HG03469 (cell line): ENCODE measurements around the gene SNX25.
"Not testable (repeated sequence)": the region's sequence is repeated elsewhere in the genome, so short reads cannot be mapped to it uniquely, and the experiment has no call there.

ENCODE experiments used
- ATAC-seq: cut with Tn5 transposase; IDR thresholded peaks from one replicate; pipeline ENCODE4 v1.9.1; 2021; ENCODE audit warnings: mild to moderate bottlenecking, moderate library complexity, moderate number of reproducible peaks; ENCODE audit not compliant: unreplicated experiment

Gene SNX25

GRCh38 chr4:185209031-185209851 is at the start of gene SNX25:
Gene SNX25 (plus strand): TSS chr4:185209598. CDS start chr4:185209827, 229 bp downstream.
- ATAC-seq: peak; percentile 51

GRCh38 chr4:185165605-185166063 is 43.8 kb upstream of the SNX25 start:
- ATAC-seq: peak; percentile 94

- no peak for ATAC-seq
Observed at GRCh38 chr4:185167234-185167633, 42.2 kb upstream of the SNX25 start.

GRCh38 chr4:185171373-185172071 is 37.9 kb upstream of the SNX25 start:
- ATAC-seq: peak; percentile 80

GRCh38 chr4:185179488-185179887 is 29.9 kb upstream of the SNX25 start:
- no peak for ATAC-seq

- ATAC-seq: no peak
Observed at GRCh38 chr4:185182239-185182638, 27.2 kb upstream of the SNX25 start.

GRCh38 chr4:185183622-185184281 is 25.6 kb upstream of the SNX25 start:
- peak; percentile 36 for ATAC-seq

- ATAC-seq: no peak
Observed at GRCh38 chr4:185186769-185187168, 22.6 kb upstream of the SNX25 start.

- no peak for ATAC-seq
Observed at GRCh38 chr4:185189606-185190305, 19.6 kb upstream of the SNX25 start.

- no peak for ATAC-seq
Observed at GRCh38 chr4:185190306-185190856, 19.0 kb upstream of the SNX25 start.

GRCh38 chr4:185192059-185192458 is 17.3 kb upstream of the SNX25 start:
- ATAC-seq: peak; percentile 89

GRCh38 chr4:185194924-185195888 is 14.2 kb upstream of the SNX25 start:
- no peak for ATAC-seq

GRCh38 chr4:185196437-185196836 is 13.0 kb upstream of the SNX25 start:
- no peak for ATAC-seq

GRCh38 chr4:185198189-185198588 is 11.2 kb upstream of the SNX25 start:
- ATAC-seq: not testable (repeated sequence)

- ATAC-seq: no peak
Observed at GRCh38 chr4:185201977-185202962, 7.1 kb upstream of the SNX25 start.

GRCh38 chr4:185202984-185203485 is 6.4 kb upstream of the SNX25 start:
- ATAC-seq: peak; percentile 1

- ATAC-seq: peak; percentile 71
Observed at GRCh38 chr4:185203486-185204237, 5.7 kb upstream of the SNX25 start, which contains the start of gene CFAP97. Gene CFAP97 (minus strand): TSS chr4:185204000. CDS start chr4:185191196, 12,804 bp downstream.
